ENCODE data around the gene CERS5.

The CERS5 gene

DNA sequence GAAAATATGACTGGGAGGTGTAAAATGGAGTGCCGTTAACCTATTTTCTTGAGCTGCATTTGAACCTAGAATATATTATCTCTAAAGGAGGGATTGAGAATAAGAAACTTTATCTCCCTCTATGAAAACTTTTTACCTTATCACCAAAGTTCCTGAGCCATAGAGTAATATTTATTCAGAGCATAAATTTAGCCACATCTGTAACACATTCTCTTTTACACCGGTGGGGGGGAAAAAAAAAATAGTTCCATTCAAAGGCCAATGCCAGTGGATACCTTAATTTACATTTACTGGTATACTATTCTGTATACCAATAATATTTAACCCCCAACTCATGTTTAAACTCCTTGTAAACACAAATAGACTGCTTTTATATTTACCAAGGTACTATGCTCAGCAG, 21.7 kb downstream of the CERS5 start:
- TF ChIP-seq, protein P1, sequence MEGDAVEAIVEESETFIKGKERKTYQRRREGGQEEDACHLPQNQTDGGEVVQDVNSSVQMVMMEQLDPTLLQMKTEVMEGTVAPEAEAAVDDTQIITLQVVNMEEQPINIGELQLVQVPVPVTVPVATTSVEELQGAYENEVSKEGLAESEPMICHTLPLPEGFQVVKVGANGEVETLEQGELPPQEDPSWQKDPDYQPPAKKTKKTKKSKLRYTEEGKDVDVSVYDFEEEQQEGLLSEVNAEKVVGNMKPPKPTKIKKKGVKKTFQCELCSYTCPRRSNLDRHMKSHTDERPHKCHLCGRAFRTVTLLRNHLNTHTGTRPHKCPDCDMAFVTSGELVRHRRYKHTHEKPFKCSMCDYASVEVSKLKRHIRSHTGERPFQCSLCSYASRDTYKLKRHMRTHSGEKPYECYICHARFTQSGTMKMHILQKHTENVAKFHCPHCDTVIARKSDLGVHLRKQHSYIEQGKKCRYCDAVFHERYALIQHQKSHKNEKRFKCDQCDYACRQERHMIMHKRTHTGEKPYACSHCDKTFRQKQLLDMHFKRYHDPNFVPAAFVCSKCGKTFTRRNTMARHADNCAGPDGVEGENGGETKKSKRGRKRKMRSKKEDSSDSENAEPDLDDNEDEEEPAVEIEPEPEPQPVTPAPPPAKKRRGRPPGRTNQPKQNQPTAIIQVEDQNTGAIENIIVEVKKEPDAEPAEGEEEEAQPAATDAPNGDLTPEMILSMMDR (conservative IDR thresholded peaks at IDR 0.05; ENCODE audit: low read depth, low read length), result no peak
- no peak overlapping the region for H3K4me3 ChIP-seq (ENCODE audit: low read depth, low read length)

DNA sequence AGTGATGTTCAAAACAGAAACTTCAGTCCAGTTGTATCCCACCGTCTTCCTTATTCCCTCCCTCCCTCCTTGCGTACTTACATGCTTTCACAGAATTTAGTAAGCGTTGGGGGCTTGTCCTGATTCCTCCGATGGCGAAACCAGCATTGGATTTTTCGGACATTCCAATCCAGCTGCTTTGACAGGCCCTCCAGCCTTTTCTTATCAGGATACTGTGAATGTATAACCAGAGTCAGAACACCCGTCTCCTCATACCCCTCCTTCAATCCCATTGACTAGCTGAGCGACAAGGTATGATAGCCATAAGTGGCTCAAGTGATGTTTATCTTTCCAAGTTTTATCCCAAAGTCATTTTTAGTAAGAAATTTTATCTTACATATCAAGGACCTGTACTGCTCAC, 24.2 kb downstream of the CERS5 start:
- H3K4me3 ChIP-seq (ENCODE audit: low read depth, low read length), result no peak overlapping the region
- TF ChIP-seq, protein P1 (conservative IDR thresholded peaks at IDR 0.05; ENCODE audit: low read depth, low read length), result no peak
- DNase-seq (ENCODE audit: low read depth), result no peak

More for the DNA sequence above, 21.7 kb downstream of the CERS5 start:
- DNase-seq (ENCODE audit: low read depth), result no peak

DNA sequence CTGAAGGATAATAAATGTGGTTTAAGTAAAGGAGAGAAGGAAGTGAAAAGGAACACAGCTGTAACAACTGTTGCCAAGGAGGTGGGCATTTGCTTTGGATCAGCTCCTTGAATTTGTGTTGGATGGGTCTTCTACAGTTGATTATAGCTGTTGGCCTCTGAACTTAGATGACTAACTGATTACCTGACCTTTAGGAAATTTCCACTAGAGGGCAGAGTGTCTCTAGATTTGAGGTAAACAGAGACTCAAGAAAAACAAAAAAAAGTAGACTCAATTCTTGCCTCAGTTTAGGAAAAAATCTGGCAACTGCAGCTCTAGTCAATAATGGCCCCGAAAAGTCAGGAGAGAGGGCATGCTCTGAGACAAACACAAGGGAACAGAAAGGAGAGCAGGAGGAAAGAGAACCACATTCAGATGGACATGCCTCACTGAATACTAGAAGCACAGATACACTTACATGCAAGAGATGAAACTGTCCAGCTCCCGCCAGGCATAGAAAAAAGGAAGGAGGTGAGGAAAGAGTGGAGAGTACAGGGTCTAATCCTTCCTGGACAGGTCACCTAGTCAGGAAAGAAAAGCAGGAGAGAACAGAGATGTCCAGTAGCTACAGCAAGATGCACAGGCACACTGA, 34.5 kb downstream of the CERS5 start:
- H3K4me3 ChIP-seq (ENCODE audit: low read depth, low read length), result no peak overlapping the region
- TF ChIP-seq, protein P1 (conservative IDR thresholded peaks at IDR 0.05; ENCODE audit: low read depth, low read length), result peak; percentile 43
- peak; percentile 56 for DNase-seq (ENCODE audit: low read depth)

DNA sequence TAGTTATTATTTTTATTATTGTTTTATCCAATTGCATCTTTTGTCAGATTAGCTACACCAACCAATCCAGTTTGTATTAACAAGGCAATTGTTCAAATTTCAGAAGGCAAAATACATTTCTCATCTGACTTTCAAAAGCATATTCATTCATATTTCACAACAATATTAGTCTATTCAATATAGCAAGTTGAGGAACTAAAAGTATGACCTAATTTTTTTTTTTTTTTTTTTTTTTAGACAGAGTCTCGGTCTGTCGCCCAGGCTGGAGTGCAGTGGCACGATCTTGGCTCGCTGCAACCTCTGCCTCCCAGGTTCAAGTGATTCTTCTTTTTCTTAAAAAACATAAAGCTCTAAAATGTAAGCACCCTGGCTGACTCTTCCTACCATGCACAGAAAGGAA, 37.9 kb downstream of the CERS5 start:
- H3K4me3 ChIP-seq (ENCODE audit: low read depth, low read length), result no peak overlapping the region
- DNase-seq (ENCODE audit: low read depth), result no peak
- TF ChIP-seq, protein P1 (conservative IDR thresholded peaks at IDR 0.05; ENCODE audit: low read depth, low read length), result no peak

DNA sequence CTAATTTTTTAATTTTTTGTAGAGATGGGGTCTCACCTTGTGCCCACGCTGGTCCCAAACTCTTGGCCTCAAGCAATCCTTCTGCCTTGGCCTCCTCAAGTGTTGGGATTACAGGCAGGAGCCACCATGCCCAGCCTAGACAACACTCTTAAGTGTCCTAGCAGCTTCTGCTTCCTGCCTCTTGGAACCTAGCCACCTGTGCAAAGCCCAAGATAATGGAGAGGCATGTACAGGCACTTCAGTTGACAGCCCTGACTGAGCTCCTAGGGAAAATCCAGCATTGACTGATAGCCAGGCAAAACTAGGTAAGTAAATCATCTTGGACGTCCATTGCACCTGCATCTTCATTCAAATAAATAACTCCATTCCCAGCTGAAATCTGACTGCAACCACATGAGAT, 39.6 kb downstream of the CERS5 start:
- TF ChIP-seq, protein P1 (conservative IDR thresholded peaks at IDR 0.05; ENCODE audit: low read depth, low read length), result no peak
- H3K4me3 ChIP-seq (ENCODE audit: low read depth, low read length), result no peak overlapping the region

DNA sequence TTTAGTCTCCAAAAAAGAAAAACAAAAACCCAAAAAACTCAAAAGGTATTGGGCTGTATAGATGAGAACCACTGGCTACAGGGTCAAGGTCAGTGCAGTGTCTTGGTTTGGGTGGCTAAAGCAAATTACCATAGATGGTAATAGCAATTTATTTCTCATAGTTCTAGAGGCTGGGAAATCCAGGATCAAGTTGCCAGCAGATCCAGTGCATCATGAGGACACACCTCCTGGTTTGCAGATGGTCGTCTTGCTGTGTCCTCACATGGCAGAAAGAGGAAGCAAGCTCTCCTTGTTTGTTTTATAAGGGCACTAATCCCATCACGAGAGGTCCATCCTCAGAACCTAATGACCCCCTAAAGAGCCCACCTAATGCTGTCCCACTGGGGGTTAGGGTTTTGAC, 44.0 kb downstream of the CERS5 start:
- DNase-seq (ENCODE audit: low read depth), result no peak
- H3K4me3 ChIP-seq (ENCODE audit: low read depth, low read length), result no peak overlapping the region
- TF ChIP-seq, protein P1 (conservative IDR thresholded peaks at IDR 0.05; ENCODE audit: low read depth, low read length), result no peak

More for the DNA sequence above, 39.6 kb downstream of the CERS5 start:
- DNase-seq (ENCODE audit: low read depth), result no peak

DNA sequence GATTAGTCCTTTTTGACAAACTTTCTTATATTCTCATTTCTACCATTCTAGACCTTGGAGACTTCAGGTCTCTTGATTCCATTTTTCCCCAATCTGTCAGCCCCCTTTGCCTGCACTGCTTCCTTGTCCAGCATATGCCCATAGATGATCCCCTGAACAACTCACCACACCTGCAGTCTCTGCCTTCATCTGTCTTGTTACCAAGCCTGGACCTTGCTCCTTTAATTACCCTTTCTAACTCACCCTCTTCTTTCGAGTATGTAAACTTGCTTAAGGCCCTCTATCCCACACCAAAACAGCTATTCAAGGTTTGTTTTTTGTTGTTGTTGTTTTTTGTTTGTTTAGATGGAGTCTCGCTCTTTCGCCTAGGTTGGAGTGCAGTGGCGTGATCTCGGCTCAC, 45.5 kb downstream of the CERS5 start:
- H3K4me3 ChIP-seq (ENCODE audit: low read depth, low read length), result no peak overlapping the region
- DNase-seq (ENCODE audit: low read depth), result no peak
- TF ChIP-seq, protein P1 (conservative IDR thresholded peaks at IDR 0.05; ENCODE audit: low read depth, low read length), result no peak
